Medulla oblongata (tissue), 1 donor: ENCODE data around the gene TP53I11.
A peak's percentile ranks its signal among the peaks of the same experiment; 100 is the strongest.

Experiments
- DNase-seq: peaks from one replicate; pipeline ENCODE4 v3.0.0-alpha.2; 2015; ENCODE audit errors: extremely low spot score

The TP53I11 gene, protein sequence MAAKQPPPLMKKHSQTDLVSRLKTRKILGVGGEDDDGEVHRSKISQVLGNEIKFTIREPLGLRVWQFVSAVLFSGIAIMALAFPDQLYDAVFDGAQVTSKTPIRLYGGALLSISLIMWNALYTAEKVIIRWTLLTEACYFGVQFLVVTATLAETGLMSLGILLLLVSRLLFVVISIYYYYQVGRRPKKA

DNA sequence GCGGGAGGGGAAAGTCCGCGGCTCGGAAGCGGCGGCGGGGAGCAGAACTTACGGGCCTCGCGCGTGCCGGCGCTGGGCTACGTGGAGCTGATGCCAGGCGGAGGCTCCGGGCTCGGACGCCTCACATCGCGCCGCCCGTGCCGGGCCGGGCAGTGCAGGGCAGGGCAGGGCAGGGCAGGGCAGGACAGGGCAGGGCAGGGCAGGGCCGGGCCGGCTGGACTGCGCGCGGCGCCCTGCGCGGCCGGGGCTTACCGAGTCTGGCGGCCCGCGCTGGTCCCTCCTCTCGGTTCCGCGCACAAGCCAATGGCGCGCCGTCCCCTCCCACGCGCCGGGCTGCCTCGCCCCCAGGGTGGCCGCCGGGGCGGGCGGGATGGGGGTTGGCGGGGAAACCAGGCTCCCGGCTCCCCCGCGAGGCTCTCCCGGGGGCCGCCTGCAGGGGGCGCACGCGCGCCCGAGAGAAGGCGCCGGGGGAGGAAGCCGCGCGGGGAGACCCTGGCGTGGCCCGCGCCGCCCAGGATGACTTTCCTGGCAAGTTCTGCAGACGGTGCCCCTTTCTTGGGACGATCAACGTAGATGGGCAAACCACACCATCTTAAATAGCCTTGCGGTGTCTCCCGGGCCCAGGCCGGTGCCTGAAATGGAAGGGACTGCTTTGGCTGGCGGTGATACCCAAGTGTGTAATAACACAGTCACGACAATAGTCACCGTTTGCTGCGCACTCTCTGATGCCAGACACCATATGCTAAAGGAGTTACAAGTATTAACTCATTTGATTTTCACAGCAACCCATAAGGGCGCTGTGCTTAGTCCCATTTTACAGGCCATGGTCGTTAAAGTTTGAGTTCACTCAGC is at the start of gene TP53I11:
TP53I11 (minus strand) TSS at position 259 of the 852 bp plus-strand sequence. CDS start 12,548 bp downstream, outside the sequence.
- peak; percentile 49 for DNase-seq

DNA sequence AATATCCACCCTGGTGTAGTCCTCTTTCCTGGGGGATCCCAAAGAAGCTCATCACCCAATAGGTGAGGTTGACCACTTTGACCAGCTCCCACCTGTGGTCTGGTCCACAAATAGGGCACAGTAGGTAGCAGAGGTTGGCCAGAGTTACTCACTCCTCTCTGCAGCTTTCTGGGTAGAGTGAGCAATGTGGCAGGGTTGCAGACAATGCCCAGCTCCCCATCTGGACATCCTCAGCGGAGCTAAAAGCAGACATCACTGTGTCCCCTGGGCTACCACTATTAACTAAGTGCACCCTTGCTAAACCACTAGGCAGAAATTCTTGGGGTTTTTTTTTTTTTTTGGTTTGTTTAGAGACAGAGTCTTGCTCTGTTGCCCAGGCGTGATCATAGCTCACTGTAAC is 48.4 kb upstream of the TP53I11 start:
- no peak for DNase-seq

- no peak for DNase-seq
These were observed 47.4 kb upstream of the TP53I11 start for GRCh38 chr11:44998051-44998450.

DNA sequence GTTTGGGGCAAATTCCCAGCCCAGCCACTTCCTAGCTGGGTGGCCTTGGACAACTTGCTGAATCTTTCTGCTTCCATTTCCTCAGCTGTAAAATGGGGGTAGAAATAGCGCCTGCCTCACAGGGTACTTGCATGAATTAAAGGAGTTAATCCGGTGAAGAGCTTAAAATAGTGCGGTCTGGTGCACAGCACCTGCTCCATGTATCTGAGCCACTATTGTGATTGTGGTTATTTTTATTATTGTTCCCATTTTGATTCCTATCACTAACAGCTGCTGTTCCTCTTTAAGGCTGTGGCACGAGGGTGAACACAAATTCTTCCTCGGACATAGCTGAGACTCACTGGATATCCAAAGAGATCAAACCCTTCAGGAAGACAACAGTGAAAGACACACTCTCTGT is 46.9 kb upstream of the TP53I11 start:
- DNase-seq: no peak

GRCh38 chr11:44994753-44995152 is 44.1 kb upstream of the TP53I11 start:
- DNase-seq: no peak

DNA sequence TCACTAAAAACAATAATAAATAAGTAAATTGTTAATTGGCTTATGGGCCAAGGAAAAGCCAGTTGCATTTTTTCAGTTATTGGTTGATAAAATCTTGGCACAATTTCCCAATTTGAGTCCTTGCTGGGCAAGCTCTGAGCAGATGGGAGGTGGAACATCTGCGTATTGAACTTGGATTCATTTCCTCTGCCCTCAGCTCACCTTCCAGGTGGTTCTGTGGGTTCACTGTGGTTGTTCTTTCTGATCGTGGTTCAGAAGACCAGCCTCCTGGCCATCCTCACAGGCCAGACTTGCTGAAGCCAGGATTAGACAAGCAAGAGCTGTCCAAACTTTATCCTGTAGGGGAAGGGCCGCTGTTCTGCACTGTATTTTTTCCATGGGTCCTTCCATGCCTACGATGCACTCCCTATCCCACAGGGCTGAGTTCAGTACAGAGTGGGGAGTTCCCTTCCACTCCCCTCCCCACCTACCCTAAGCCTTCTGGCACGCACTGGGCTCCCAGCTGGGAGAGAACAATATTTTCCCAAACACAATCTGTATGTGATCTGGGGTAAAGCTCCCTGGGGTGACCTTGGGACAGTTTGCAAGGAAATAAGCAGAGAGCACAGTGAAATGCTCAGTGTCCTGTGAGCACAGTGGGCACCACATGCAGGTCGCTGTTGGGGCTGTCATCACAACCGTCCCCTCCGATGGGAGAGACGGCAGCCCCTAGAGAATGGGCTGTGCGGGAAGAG is 43.5 kb upstream of the TP53I11 start:
- no peak for DNase-seq

GRCh38 chr11:44992774-44993173 is 42.1 kb upstream of the TP53I11 start:
- no peak for DNase-seq

DNA sequence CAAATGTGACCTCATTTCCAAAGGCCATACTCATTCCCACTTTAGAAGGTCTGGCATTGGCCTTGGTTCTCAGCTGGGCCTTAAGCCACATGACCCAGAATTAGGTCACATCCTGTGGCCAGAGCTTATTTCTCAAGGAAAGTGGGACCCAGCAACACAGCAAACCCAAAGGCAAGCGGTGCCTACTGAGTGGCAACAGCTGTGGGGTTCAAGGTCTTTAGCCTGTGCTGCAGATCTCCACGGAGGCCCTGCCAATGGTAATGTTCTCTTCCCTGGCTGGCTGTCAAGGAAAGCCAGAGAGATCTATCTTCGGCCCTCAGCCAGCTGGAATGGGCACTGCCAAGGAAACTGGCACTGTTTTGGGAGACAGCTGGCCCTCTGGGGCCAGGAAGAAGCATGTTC is 41.5 kb upstream of the TP53I11 start:
- peak; percentile 35 for DNase-seq

GRCh38 chr11:44990665-44991064 is 40.0 kb upstream of the TP53I11 start:
- DNase-seq: no peak

DNA sequence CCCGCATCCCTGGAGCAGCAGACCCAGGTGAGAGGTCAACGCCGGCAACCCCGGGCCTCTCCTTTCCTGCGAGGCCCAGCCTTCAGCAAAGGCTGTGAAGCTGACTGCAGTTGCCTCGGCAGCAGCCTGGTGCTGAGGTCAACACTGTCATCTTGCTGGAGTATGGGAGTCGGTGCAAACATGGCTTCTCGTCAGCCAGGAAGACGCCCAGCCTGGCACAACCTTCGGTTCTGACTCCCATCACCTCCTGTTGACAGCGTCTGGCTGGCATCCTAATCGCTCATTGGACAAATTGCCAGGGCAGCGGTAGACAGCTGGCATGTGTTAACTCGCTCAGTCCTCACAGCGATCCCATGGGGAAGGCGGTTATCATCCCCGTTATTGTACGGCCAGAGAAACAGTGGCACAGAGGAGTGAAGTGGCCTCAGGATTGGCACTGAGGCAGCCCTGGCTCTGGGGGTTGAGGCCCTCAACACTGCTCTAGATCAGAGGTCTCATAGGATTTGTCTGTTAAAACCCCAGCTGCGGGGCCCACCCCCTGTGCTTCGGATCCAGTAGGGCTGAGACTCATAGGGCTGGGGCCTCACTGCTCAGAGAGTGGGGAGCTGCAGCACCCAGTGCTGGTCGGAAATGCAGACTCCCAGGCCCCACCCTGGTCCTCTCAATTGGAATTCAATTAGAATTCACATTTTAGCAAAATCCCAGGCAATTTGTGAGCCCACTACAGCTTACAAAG is 39.3 kb upstream of the TP53I11 start:
- DNase-seq: no peak

DNA sequence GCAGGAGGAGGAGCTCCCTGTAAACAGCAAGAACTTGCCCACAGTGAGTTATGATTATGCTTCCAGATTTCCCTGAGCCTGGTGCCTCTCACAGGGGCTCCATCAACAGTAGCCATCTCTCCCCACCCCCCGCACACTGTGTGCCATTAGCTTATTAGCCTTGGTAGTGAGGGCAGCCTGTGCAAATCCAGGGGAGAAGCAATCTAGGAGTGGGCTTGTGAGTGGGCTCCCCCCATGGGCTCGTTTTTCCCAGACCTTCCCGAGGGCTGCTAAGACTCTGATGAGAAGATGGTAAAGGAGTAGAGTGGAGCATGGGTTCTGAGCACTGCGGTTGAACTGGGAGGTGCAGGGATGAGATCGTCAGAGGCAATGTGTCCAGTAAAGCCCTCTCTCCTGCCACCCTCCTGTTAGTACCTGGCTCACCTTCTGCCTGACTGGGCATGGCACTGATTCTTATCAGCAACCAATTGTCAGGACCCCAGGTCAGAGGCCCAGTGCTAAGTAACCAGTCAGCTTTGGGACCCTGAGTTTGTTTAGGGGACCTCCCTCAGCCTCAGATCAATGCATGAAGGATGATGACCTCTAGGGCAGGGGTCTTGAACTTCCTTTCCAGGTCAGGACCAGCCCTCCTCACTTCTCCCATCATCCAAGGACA is 38.4 kb upstream of the TP53I11 start:
- DNase-seq: no peak

GRCh38 chr11:44988111-44988510 is 37.4 kb upstream of the TP53I11 start:
- DNase-seq: no peak

DNA sequence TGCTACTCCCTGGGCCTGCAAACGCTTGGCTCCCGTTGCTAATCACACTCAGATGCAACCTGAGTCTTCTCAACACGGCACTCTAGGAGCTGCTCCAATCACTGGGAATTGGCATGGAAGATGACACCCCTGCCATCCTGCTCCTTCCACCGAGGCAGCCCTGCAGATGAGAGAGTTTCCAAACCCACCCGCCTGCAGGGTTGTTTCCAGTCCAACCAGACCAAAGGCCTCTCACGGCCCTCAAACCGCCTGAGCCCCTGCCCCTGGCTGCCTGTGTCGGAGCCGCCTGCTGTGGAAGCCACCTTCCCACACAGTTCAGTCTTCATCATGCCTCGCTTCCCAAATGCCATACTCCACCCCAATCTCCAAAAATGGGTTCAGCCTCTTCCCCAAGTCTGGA is 36.8 kb upstream of the TP53I11 start:
- DNase-seq: no peak

DNA sequence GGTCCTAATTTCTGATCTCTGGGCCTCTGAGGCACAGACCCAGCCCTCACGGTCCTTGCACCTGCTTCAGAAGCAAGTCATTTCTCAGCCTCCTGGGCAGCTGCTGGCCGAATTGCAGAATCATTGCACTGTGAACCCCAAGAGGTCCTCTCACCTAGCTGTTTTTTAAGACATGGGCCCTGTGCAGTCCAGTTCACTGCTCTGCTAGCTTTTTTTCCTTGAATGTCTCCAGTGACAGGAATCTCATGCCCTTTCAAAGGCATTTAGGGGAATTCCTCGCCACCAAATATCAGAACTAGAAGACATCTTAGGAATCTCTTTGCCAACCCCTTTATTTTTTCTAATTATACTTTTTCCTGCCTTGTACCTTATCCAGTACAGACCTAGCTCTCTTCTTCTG is 35.6 kb upstream of the TP53I11 start:
- no peak for DNase-seq

DNA sequence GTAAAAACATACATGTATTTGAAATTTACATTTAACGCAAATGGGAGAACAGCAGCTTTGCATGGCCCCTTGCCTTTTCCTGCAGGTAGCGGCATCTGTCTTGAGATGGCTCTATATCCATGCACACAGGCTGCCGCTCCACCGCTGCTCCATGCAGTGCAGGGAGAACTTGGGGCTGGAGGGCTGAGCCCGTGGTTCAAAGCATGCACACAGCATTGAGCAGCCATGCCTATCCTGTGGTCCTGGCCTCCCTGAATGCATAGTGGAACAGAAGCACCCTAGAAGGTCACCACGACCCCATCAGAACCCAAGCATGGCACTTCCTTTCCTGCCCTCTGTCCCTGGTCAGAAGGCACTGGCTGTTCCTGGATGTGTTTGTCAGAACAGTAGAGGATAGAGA is 35.0 kb upstream of the TP53I11 start:
- DNase-seq: no peak

DNA sequence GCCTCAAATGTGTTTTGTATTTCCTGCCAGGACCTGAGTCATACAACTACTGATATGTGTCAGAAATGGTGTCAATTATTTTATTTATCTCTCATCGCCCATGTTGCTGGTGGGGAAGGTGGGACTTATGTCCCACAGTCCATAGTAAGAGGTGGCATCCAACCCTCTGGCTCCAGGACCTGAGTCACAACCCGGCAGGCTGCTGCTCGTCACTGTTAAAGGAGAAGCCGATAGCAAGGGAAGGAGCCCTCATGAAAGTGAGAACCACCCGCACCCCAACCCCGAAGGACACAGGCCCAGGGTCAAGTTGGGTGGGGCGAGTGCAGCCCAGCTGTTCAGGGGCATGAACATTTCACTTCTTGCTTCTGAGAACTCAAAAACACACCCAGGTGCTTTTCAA is 33.1 kb upstream of the TP53I11 start:
- DNase-seq: no peak

- DNase-seq: no peak
These were observed 31.9 kb upstream of the TP53I11 start for GRCh38 chr11:44982496-44983062.

- DNase-seq: no peak
These were observed 30.1 kb upstream of the TP53I11 start for GRCh38 chr11:44980533-44981427.

GRCh38 chr11:44979543-44980399 is 29.1 kb upstream of the TP53I11 start:
- DNase-seq: no peak
